Endothelial cell of umbilical vein (primary cell): ENCODE data around the gene TIMMDC1.

Experiments
- FOS ChIP-seq: IDR thresholded peaks from 2 replicates; pipeline ENCODE4 v1.6.1; 2011; ENCODE audit warnings: mild to moderate bottlenecking, low read length, moderate library complexity, borderline replicate concordance; ENCODE audit not compliant: insufficient read depth
- POLR2AphosphoS5 ChIP-seq: IDR thresholded peaks from 2 replicates; pipeline ENCODE4 v1.6.1; 2012; ENCODE audit warnings: low read depth, mild to moderate bottlenecking, control low read depth, low read length, moderate library complexity; ENCODE audit not compliant: insufficient read depth
- TF ChIP-seq, protein P1 (sequence below): IDR thresholded peaks from 2 replicates; pipeline ENCODE4 v1.6.1; 2011; ENCODE audit not compliant: insufficient read depth, insufficient read length

DNA sequence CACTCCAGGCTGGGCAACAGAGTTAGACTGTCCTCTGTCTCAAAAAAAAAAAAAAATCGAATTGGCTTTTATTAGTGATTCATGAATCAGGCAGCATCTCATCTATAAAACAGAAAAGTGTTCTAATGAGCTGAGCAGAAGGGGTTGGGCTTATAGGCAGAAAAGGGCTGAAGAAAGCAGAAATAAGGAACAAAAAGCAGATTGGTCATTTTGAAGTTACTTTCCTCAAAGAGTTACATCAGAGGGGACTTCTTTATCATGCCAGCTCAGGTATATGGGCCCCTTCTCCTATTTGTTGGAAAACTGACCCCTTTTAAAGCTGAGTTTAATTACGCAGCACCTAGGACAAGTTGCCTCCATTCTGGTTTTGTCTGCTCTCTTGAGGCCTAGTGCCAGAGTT, 30.3 kb upstream of the TIMMDC1 start:
- TF ChIP-seq POLR2AphosphoS5 (no peak), FOS (no peak)
- TF ChIP-seq, protein P1, sequence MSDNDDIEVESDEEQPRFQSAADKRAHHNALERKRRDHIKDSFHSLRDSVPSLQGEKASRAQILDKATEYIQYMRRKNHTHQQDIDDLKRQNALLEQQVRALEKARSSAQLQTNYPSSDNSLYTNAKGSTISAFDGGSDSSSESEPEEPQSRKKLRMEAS = no peak
